OCI-LY3 (cell line): ENCODE results near the gene ASTN2.

Source experiments
- H2AFZ ChIP-seq: fragments of 200-600, 300-600 bp; shearing (Covaris generic); 2 replicates; pipeline ENCODE4 v1.6.0; 2014; ENCODE audit warnings: antibody characterized with exemption, low read depth, low read length
- H3K27ac ChIP-seq: fragments of 200-600, 300-600 bp; sonication (generic); 2 replicates; pipeline ENCODE4 v1.5.1; 2014; ENCODE audit warnings: mild to moderate bottlenecking, low read length, moderate library complexity, mixed read lengths
- H3K27me3 ChIP-seq: fragments of 200-600, 300-600 bp; sonication (generic); 2 replicates; pipeline ENCODE4 v1.6.1; 2014; ENCODE audit warnings: low read depth, low read length, mixed read lengths
- H3K36me3 ChIP-seq: fragments of 200-600, 300-600 bp; sonication (generic); replicated peaks from 2 replicates; pipeline ENCODE3; 2014; ENCODE audit warnings: low read depth, low read length, mixed read lengths
- H3K4me1 ChIP-seq: fragments of 300-600, 200-600 bp; sonication (generic); 2 replicates; pipeline ENCODE4 v1.6.1; 2014; ENCODE audit warnings: low read length, mixed read lengths
- H3K4me2 ChIP-seq: fragments of 200-600, 300-600 bp; sonication (generic); 2 replicates; pipeline ENCODE4 v1.6.1; 2014; ENCODE audit warnings: low read length, mixed read lengths
- H3K4me3 ChIP-seq: fragments of 300-600, 200-600 bp; sonication (generic); 2 replicates; pipeline ENCODE4 v1.5.1; 2014; ENCODE audit warnings: antibody characterized with exemption, mild to moderate bottlenecking, low read length, moderate library complexity
- H3K79me2 ChIP-seq: fragments of 300-600, 200-600 bp; shearing (Covaris generic); 2 replicates; pipeline ENCODE4 v1.6.1; 2014; ENCODE audit warnings: mild to moderate bottlenecking, low read length, mixed read lengths
- H3K9ac ChIP-seq: fragments of 300-600, 200-600 bp; shearing (Covaris generic); 2 replicates; pipeline ENCODE4 v1.6.0; 2014; ENCODE audit warnings: mild to moderate bottlenecking, low read length, moderate library complexity
- H3K9me3 ChIP-seq: fragments of 200-600, 300-600 bp; shearing (Covaris generic); 2 replicates; pipeline ENCODE4 v1.6.1; 2014; ENCODE audit warnings: low read length, mixed read lengths; ENCODE audit not compliant: insufficient read depth
- H4K20me1 ChIP-seq: fragments of 200-600, 300-600 bp; sonication (generic); 2 replicates; pipeline ENCODE4 v1.6.1; 2016; ENCODE audit warnings: low read length, mixed read lengths; ENCODE audit not compliant: insufficient read depth
- EZH2phosphoT487 ChIP-seq: fragments of 200-600 bp; shearing (Covaris generic); IDR thresholded peaks from 2 replicates; pipeline ENCODE4 v1.6.1; 2018; ENCODE audit warnings: antibody characterized with exemption, mixed run types, low read depth
- TF ChIP-seq, protein P1 (sequence below): fragments of 200-600, 300-600 bp; sonication (generic); IDR thresholded peaks from 2 replicates; pipeline ENCODE4 v1.5.1; 2014; ENCODE audit warnings: antibody characterized with exemption, low read length, low read depth

The ASTN2 gene

DNA sequence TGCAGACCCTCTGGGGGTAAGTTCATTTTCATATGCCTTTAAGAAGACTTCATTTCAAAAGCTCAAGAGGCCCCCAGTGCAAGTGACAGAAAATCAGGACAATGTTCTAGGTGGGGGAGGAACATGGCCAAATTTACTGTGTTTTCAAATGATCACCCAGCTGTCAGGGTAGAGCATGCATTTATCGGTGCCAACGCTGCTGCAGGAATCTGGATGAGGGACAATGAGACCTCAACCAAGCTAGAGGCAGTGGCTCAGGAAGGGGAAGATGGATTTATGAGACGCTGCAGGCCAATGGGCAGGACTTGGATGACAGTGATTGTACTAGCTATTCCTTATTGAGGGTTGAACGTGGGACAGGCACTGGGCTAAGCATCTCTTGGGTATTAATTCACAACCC lies 278.4 kb downstream of the ASTN2 start:
- no peak overlapping the region for H3K9ac ChIP-seq
- H3K9me3 ChIP-seq = no peaks in the 10 kb centered on the region
- peaks cover 16% of the 10 kb centered on the region; the same call in 1 of the 2 replicates for H3K27me3 ChIP-seq
- H4K20me1 ChIP-seq = no peaks in the 10 kb centered on the region
- H3K4me2 ChIP-seq = no peak overlapping the region
- no peaks in the 10 kb centered on the region for H3K4me1 ChIP-seq
- no peak for TF ChIP-seq EZH2phosphoT487
- TF ChIP-seq, protein P1, sequence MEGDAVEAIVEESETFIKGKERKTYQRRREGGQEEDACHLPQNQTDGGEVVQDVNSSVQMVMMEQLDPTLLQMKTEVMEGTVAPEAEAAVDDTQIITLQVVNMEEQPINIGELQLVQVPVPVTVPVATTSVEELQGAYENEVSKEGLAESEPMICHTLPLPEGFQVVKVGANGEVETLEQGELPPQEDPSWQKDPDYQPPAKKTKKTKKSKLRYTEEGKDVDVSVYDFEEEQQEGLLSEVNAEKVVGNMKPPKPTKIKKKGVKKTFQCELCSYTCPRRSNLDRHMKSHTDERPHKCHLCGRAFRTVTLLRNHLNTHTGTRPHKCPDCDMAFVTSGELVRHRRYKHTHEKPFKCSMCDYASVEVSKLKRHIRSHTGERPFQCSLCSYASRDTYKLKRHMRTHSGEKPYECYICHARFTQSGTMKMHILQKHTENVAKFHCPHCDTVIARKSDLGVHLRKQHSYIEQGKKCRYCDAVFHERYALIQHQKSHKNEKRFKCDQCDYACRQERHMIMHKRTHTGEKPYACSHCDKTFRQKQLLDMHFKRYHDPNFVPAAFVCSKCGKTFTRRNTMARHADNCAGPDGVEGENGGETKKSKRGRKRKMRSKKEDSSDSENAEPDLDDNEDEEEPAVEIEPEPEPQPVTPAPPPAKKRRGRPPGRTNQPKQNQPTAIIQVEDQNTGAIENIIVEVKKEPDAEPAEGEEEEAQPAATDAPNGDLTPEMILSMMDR = no peak
- H2AFZ ChIP-seq = no peak overlapping the region
- H3K27ac ChIP-seq = no peak overlapping the region
- H3K4me3 ChIP-seq = no peak overlapping the region
- H3K79me2 ChIP-seq = no peaks in the 10 kb centered on the region
- H3K36me3 ChIP-seq = no peaks in the 10 kb centered on the region

DNA sequence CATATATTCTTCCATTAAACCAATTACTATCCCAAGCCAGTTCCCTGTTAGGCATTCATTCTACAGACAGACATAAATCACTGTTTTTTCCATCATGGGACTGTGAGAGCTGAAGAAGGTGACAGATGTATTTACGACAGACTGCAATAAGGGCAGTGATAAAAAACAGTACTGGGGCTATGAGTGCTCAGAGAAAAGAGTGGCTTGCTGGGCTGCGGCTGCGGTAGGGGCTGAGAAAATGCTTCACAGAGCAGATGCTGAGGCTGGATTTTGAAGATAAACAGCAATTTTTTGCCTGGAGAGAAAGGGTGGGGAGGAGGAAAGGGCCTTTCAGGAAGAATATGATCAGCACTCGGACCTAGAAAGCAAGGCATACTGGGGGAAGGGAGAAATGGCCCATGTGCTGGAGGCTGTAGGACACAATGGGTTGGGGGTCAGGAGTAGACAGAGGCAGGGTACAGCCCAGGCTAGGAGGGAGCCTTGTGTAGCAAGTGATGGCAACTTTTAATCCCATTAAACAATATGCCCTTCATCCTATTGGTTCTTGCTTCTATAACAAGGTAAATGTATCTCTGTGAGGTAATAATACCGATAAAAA lies 279.3 kb downstream of the ASTN2 start:
- Histone ChIP-seq H3K4me1 (no peaks in the 10 kb centered on the region), H4K20me1 (no peaks in the 10 kb centered on the region), H3K4me3 (no peak overlapping the region), H3K27me3 (peaks cover 16% of the 10 kb centered on the region; the same call in 1 of the 2 replicates), H3K9ac (no peak overlapping the region), H3K79me2 (no peaks in the 10 kb centered on the region), H3K9me3 (no peaks in the 10 kb centered on the region), H3K4me2 (no peak overlapping the region), H3K36me3 (no peaks in the 10 kb centered on the region), H3K27ac (no peak overlapping the region), H2AFZ (no peak overlapping the region)
- TF ChIP-seq, protein P1 = no peak
- no peak for TF ChIP-seq EZH2phosphoT487

DNA sequence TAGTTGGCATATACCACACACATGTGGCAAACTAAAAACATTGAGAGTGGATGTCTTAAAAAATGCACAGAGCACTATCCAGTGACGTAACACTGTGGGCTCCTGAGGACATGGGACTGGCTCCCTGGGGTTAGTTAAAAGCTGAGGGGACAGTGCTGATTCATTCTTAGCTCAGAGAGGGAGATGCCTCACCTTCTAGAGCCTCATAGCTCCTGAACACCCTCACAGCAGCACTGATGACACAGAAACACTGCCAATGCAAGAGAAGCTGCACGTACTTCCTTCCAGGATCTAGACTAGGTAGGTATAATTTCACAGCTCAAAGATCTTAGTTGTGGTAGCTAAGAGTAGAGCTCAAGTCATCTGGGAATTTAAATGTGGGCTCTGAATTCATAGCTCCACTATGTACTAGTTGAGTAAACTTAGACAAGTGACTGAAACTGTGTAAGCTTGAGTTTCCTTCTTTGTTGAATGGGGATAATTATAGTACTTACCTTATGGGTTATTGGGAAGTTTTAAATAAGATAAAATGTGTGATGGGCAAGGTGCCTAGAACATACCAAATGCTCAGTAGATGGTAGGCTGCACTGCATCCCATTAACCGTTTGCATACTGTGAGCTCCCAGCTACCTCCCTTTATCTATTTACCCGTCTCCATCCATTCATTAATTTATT lies 279.9 kb downstream of the ASTN2 start:
- Histone ChIP-seq H3K27ac (no peak overlapping the region), H3K9ac (no peak overlapping the region), H3K4me3 (no peak overlapping the region), H3K4me1 (no peaks in the 10 kb centered on the region), H3K9me3 (no peaks in the 10 kb centered on the region), H4K20me1 (no peaks in the 10 kb centered on the region), H2AFZ (no peak overlapping the region), H3K27me3 (peaks cover 16% of the 10 kb centered on the region; the same call in 1 of the 2 replicates), H3K79me2 (no peaks in the 10 kb centered on the region), H3K36me3 (no peaks in the 10 kb centered on the region), H3K4me2 (no peak overlapping the region)
- TF ChIP-seq EZH2phosphoT487 = no peak
- TF ChIP-seq, protein P1 = no peak

DNA sequence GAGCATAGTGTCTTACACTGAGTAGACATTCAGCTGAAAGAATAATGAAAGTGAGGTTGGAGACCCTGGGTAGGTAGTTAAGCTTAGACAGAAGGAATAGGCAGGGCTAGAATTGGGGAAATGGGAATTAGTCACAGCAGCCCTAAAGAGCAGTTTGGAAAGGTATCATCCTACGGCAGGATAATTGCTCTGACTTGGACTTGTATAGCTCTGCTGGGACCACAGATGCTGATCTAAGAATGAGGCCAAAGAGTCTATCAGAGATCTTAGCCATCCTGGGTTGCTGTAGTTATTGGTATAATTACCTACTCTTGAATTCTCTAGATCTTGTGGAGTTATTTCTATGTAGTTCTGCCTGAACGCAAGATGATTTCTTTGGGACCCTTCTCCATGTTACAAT lies 288.0 kb downstream of the ASTN2 start:
- Histone ChIP-seq H3K36me3 (no peaks in the 10 kb centered on the region), H3K4me1 (no peaks in the 10 kb centered on the region)
- no peak for TF ChIP-seq EZH2phosphoT487
- TF ChIP-seq, protein P1 = no peak

More for the DNA sequence above, 288.0 kb downstream of the ASTN2 start:
- Histone ChIP-seq H3K4me3 (no peak overlapping the region), H3K79me2 (no peaks in the 10 kb centered on the region), H3K4me2 (no peak overlapping the region), H3K9me3 (no peaks in the 10 kb centered on the region), H3K27me3 (no peaks in the 10 kb centered on the region), H4K20me1 (no peaks in the 10 kb centered on the region), H3K9ac (no peak overlapping the region), H2AFZ (no peak overlapping the region), H3K27ac (no peak overlapping the region)
